Measurements from ENCODE around the gene PLCH2.
"Not testable (repeated sequence)": the region's sequence is repeated elsewhere in the genome, so short reads cannot be mapped to it uniquely, and the experiment has no call there.

PLCH2 gene, protein sequence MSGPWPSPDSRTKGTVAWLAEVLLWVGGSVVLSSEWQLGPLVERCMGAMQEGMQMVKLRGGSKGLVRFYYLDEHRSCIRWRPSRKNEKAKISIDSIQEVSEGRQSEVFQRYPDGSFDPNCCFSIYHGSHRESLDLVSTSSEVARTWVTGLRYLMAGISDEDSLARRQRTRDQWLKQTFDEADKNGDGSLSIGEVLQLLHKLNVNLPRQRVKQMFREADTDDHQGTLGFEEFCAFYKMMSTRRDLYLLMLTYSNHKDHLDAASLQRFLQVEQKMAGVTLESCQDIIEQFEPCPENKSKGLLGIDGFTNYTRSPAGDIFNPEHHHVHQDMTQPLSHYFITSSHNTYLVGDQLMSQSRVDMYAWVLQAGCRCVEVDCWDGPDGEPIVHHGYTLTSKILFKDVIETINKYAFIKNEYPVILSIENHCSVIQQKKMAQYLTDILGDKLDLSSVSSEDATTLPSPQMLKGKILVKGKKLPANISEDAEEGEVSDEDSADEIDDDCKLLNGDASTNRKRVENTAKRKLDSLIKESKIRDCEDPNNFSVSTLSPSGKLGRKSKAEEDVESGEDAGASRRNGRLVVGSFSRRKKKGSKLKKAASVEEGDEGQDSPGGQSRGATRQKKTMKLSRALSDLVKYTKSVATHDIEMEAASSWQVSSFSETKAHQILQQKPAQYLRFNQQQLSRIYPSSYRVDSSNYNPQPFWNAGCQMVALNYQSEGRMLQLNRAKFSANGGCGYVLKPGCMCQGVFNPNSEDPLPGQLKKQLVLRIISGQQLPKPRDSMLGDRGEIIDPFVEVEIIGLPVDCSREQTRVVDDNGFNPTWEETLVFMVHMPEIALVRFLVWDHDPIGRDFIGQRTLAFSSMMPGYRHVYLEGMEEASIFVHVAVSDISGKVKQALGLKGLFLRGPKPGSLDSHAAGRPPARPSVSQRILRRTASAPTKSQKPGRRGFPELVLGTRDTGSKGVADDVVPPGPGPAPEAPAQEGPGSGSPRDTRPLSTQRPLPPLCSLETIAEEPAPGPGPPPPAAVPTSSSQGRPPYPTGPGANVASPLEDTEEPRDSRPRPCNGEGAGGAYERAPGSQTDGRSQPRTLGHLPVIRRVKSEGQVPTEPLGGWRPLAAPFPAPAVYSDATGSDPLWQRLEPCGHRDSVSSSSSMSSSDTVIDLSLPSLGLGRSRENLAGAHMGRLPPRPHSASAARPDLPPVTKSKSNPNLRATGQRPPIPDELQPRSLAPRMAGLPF (N-terminal part only)

DNA sequence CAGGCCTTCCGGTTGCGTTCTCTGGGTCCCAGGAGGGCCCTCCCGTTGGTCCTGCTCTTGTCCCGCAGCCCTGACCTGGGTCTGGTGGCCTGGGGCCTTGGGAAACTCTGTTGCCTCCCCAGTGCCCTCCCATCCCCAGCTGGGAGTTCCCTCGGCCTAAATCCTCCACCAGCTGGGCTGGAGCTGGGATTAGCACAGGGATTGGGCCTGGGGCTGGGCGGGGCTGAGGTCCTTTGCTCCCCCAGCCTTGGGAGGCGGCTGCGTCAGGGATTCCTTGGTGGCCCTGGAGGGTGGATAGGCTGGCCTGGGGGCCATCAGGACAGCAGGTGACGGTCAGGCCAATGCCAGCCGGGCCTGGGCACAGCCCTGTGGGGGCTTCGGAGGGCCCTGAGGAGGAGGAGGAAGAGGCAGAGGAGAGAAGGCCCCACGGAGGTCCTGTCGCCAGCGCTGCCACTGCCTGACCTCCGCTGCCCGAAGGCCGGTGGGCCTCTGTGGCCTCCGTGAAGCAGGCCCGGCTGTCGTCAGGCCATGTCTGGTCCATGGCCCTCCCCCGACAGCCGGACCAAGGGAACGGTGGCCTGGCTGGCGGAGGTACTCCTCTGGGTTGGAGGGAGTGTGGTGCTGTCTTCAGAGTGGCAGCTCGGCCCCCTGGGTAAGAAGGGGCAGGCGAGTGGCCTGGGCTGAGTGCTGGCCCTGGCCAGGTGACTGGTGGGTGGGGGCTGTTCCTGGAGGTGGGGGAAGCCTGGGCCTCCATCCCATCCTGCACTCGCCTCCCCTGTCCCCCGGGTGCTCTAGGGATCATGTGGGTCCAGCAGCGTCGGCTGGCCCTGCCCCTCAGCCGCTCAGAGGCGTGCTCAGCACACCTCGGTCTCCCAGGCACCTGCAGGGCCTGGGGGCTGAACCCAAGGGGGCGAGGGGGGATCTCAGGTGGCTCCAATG lies at the start of gene PLCH2:
Gene PLCH2, plus strand, starts transcription at position 229 of the 939 bp plus-strand sequence. Its CDS starts 300 bp downstream, at position 529.
- no peak for DNase-seq

DNA sequence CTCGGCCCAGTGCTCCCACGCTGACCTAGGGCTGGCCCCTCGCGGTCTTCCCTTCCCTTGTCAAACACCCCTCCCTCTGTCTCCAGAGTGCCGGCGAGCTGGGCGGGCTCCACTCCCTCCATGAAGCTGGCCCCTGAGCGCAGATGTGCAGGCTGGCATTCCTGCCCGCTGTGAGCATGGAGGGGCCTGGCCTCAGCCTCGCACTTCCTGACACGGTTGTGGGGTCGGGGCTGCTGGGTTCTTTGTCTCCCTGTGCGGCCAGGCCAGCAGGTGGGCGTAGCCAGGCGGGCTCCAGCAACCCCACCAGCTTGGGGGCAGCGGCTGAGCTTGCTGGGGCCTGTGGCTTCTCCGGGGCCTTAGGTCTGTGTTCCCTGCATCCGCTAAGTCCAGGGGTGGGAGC lies 49.5 kb upstream of the PLCH2 start:
- no peak for DNase-seq

DNA sequence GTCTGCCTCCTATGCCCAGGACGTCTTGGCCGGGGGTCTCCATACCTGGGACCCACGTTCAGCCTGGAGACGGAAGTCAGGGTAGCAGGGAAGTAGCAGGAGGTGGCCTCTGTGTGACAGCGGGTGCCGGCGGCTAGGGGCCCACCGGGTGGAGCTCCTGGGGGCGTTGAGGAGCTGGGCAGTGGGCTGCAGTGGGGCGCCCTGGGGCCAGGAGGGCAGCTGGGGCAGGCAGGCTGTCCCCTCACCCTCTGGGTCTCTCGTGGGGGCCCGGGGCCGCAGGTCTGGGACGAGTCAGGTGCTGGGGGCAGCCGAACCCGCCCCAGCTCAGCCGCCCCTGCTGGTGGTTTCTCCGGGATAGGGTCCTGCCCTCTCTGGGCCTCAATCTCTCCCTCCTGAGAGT lies 49.0 kb upstream of the PLCH2 start:
- no peak for DNase-seq

DNA sequence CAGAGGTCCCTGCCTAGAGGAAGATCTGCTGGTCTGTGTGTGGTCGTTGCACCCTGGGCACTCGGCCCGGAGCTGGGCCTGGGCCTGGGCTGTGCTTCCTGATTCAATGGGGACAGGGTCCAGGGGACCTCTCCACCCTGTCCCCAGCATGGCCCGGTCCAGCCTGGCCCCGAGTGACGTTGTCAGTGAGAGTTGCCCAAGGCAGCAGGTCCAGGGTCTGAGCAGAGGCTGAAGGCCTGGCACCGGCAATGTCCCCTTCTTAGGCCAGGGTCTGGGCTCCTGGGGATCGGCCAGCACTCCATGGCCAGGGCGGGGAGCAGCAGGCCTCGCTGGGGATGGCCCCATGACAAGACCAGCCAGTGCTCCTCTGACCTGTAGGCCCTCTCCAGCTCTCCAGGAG lies 48.1 kb upstream of the PLCH2 start:
- no peak for DNase-seq

DNA sequence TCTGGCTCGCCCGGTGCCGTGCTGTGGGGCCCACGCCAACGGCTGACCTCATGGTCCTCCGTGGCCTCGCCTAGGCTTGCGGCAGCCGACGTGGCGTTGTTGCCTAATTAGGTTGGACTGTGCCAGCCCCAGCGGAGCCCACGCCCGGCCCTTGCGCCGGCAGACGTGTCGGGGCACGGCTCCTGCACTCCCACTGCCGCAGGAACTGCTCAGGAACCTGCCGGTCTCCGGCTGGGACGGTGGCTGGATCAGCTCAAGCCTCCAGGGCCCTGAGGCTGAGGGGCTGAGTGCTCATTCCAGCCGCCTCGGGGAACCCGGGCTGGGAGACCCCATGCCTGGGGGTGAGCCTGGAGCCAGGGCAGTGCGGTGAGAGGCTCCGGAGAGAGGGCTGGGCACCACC lies 47.6 kb upstream of the PLCH2 start:
- DNase-seq, result no peak

DNA sequence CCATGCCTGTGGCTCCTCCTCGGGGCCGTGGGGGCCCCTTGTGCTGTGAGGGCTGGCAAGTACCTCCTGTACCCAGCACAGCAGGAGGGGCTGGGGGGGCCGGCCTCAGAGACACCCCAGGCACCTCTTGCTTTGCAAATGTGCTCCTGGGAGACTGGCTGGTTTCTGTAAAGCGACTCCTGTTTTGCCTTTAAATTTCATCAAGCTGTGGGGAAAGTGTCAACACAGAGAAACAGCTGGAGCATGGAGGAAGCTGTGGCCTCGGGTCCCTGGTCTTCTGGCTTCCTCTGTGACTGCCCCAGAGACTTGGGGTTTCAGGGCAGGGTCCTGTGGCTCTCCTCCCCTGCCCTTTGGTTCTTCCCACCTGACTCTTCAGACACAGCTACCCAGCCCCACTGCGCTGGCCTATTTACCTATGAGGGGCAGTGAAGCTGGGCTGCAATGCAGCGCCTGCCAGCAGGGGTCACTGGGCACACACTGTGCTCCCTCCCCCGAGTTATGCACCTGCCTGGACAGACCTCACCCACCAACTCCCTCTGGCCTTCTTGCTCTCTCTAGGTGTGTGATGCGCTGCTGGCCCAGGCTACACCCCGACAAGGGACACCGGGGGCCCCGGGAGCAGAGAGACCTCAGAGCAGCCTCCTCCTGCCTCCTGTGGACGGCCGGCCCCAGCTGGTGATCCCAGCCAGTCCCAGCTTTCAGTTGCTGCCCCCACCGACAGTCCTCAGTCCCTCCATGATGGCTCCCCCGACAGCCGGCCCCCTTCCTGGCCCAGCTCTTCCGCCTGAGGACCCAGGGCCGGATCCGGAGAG lies 46.1 kb upstream of the PLCH2 start:
- DNase-seq, result no peak

DNA sequence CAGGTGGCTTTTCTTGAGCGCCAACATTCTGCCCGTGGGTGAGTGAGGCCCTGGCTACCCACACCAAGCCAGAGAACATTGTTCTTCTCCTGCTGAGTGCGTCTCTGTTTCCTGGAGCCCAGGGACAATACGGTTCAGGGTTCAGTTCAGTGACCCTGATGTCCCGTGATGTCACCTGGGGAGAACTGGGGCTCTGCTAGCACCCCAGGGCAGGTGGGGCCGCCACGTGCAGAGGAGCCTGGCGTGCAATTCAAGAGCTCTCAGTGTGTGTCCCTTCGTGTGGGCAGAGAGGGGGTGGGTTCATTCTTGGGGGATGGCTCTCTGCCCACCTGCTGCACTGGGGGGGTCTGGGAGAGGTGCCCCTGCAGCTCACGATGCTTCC lies 45.5 kb upstream of the PLCH2 start:
- no peak for DNase-seq

DNA sequence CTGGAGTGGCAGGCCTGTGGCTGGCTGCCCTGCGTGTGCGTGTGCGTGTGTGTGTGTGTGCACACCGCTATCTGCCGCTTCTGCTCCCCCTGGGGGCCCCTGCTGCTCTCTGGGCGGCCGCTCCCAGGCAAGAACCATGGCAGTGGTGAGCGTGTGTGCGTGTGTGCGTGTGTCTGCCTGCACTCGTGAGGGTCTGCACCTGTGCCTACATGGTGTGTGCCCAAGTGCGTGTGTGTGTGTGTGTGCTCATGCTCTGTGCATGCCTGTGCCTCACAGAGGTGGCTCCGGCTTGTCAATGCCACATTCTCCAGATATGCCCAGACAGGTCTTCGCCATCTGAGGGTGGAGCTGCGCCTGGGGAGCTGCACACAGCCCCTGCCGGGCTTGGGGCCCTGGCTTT lies 45.0 kb upstream of the PLCH2 start:
- peak in 2 of 3 experiments; percentile 27 to 51 for DNase-seq

DNA sequence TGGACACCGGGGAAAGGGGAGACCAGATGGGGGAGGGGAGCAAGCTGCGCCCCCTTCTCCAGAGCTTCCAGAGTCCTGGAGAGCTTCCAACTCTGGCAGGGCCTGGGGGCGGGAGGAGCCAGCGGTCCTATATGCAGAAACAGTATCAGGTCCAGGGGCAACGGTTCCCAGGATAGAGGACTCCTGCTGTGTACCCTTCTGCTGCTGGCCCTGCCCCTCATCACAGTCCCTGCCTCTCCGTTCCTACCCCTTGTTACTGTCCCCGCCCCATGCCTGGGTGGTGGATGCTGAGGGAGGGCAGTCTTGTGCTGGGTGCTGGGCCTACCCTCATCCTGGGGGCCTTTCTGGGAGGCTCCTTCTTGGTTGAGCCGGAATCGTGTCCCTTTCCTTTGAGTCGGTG lies 44.6 kb upstream of the PLCH2 start:
- DNase-seq, result peak in 1 of 3 experiments; percentile 51

DNA sequence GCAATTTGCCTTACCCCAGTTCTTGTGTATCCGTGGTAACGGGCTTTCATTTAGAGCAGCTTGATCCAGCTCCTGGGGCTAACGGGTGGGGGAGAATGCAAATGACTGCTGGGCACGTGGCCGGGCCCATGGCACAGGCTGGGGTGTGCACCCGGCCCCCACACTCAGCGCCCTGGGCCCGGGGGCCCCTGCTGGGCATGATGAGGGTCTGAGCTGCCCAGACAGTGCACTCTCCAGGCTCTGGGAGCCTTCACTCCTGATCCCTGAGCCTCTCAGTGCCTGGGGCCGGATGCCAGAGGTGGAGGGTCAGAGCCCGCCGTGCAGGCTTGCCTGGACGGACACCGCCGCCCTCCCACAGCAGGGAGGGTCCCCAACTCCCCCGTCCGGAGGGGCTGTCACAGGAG lies 43.6 kb upstream of the PLCH2 start:
- peak in 1 of 3 experiments; percentile 12 for DNase-seq

DNA sequence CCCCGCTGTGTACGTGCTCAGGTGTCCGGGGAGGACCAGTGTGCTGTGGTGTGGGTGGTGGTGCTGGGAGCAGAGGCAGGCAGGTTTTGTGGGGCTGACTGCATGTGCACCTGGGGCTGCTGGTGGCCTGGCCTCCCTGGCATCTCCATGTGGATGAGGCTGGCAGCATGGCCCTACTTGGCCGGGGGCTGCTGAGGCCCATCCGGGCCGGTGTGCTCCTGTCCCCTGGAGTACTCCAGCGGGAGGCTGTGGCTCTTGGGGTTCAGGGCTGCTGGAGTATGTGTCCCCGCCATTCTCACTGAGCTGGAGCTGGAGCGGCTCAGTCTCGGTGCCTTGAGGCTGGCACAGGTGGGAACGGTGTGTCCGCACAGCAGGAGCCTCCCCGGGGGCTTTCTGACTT lies 42.9 kb upstream of the PLCH2 start:
- peak in 1 of 3 experiments; percentile 6 for DNase-seq

DNA sequence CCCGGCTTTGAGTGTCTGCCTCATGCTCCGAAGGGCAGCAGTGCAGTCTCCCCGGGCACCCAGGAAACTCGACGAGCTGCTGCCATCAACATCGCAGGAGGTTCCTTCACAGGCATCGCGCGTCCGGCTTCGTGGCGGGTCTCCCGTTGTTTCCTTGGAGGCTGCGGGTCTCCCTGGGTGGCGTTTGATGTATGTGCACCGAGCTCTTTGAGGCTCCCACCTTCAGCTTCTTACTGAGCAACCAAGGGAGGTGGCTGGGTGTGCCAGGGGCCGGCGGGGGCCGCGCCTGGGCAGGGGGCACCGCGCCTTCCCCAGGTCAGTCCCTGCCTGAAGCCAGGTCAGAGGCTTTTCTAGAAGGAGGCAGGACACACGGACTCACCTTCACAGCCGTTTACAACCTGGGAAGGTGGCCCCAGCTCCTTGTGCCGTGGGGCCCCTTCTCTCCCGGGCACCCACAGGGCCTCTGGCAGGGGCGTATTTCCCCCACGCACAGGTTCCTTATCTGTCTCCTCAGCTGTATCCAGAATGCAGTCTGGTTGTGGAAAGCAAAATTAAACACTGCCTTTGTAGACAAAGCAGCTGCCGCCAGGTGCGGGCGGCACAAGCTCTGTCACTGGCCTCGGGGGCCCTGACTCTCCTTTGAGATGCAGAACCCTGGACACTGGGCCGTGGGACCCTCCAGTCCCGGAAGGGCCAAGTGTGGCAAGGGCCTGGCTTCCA lies 42.0 kb upstream of the PLCH2 start:
- peak in 1 of 3 experiments; percentile 15 for DNase-seq

DNA sequence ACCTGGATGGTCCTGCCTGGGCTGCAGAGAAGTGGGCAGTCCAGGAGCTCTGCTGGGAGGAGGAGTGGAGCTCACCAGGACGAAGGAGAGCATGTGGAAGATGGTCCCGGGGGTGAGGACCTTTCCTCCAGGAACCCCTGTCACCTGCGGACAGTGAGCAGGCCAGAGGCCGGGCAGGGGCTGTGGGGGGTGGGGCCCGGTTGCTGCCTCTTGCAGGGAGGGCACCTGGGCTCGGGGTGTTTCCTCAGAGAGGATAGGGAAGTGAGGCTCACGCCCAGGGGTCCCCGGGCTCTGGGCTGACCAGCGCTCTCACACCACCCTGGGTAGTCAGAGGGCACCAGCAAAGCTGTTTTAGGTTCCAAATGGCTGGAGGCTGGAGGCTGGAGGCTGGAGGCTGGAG lies 41.0 kb upstream of the PLCH2 start:
- DNase-seq, result no peak

DNA sequence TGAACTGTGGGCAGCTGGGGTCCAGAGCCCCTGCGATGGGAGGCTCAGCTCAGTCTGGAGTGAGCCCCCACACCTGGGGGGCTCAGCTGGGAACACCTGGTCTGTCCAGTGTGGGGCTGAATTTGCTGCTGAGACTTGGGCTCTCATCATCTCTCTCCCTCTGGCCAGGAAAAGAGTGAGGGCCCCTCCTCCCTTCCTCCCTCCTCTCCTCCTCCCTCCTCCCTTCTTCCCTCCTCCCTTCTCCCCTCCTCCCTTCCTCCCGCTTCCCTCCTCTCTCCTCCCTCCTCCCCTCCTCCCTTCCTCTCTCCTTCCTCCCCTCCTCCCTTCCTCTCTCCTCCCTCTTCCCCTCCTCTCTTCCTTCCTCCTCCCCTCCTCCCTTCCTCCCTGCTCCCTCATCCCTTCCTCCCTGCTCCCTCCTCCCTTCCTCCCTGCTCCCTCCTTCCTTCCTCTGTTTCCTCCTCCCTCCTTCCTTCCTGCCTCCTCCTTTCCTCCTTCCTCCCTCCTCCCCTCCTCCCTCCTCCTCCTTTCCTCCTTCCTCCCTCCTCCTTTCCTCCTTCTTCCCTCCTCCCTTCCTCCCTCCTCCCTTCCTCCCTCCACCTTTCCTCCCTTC lies 40.2 kb upstream of the PLCH2 start:
- DNase-seq, result no peak

DNA sequence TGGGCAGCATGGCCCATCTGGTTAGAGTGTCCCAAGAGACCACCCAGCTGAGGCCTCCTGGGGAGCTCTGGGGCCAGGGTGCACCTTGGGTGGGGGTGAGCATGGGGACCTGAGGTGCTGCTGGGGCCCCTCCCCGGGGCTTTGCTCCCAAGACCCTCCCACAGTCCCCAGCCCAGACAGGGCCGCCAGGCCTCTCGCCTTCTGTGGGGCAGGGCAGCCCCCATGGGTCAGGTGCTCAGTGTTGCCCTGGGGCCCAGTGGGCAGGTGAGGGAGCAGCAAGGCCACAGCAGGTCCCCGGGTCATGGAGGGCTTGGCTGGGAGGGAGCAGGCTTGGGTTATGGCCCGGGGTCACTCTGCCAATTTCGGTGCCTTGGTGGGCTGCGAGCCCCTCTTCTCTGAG lies 39.2 kb upstream of the PLCH2 start:
- no peak for DNase-seq

DNA sequence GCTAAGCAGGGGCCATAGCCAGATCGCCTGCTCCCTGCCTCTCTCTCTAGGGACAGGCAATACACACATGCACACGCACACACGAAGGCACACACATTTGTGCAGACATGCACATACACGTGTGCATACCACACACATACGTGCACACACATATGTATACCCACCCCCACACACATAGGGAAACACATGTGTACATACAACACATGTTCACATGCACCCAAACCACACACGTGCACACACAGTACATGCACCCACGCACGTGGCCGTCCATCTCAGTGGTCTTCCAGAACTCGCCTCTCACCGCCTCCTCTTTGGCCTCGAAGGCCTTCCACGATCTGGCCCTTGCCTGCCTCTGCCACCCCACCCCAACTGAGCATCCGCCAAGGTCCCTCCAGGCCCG lies 38.5 kb upstream of the PLCH2 start:
- DNase-seq, result no peak

DNA sequence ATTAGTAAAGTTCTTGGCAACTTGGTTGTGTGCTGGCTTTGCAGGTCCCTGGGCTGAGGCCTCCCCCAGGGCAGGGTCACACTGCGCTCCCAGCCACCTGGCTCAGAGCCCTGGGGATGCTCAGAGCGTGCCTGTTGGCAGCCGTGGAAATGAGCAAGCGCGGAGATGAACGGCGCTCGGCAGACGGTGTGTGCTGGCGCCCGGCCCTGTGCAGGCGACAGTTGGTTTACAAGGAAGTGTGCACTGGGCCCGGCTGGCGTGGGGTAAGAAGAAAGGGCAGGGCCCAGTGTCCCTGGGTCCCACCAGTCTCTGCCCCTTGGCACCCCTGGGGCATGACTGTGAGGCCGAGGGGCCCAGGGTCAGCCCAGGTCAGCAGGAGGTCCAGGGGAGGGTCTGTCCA lies 38.1 kb upstream of the PLCH2 start:
- no peak for DNase-seq

DNA sequence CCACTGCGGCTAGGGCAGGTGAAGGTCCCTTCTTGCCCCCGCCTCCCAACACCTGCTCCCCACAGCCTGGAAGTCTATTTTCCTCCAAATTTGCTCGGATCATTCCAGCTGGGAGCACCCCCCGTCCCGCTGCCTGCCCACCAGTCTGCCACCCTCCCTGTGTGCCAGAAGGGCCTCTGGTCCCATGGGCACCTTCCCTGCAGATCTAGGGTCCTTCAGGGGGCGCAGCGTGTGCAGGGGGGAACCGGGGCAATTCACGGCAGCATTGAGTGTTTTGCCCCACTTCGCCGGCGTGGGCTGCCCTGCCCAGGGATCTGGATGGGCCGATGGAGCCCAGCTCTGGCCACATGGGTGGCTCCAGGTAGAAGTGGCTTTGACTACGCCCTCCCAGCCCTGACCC lies 37.4 kb upstream of the PLCH2 start:
- no peak for DNase-seq

DNA sequence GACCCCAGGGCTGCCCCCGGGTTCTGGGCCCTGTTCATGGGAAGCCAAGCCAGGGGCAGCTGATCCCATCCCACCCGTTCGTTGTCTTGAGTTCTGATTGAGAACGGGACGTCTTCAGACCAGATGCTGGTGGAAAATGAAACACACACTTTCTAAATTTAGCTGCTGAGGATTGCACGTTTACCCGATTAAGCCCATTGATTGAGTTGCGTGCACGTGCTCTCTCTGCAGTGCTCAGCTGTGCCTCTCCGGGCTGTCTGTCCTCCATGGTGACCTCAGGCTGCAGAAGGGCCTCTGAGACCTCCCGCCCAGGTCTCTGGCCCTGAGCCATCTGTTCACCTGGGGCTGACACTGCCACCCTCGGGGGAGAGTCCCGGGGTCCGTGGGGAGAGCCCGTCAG lies 36.7 kb upstream of the PLCH2 start:
- no peak for DNase-seq

DNA sequence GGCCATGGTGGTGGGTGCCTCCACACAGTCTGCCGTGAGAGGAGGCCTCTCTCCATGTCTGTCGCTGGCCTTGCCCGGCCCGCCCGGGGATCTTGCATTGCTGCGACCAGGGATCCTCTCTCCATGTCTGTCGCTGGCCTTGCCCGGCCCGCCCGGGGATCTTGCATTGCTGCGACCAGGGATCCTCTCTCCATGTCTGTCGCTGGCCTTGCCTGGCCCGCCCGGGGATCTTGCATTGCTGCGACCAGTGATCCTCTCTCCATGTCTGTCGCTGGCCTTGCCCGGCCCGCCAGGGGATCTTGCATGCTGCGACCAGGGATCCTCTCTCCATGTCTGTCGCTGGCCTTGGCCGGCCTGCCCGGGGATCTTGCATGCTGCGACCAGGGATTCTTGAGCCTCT lies 35.7 kb upstream of the PLCH2 start:
- DNase-seq, result not testable (repeated sequence)
